Fibroblast of skin of right quadriceps (primary cell): ENCODE data around the gene ATP6V0A4.
"Not testable (repeated sequence)": the region's sequence is repeated elsewhere in the genome, so short reads cannot be mapped to it uniquely, and the experiment has no call there.

Experiments used
- DNase-seq: peaks from one replicate; pipeline ENCODE4 v3.0.0-alpha.2; 2013

ATP6V0A4 gene

GRCh38 chr7:138801256-138801655, 3.3 kb upstream of the ATP6V0A4 start:
- no peak for DNase-seq

GRCh38 chr7:138799336-138800000, 1.5 kb upstream of the ATP6V0A4 start:
- DNase-seq: no peak

GRCh38 chr7:138798836-138799235, 840 bp upstream of the ATP6V0A4 start:
- DNase-seq: no peak

GRCh38 chr7:138797046-138797445, 950 bp downstream of the ATP6V0A4 start:
- DNase-seq: not testable (repeated sequence)

- DNase-seq: no peak
These were observed 1.9 kb downstream of the ATP6V0A4 start for GRCh38 chr7:138796038-138796615.

- DNase-seq: no peak
These were observed 12.2 kb downstream of the ATP6V0A4 start for GRCh38 chr7:138785587-138786437.

GRCh38 chr7:138784692-138785091, 13.3 kb downstream of the ATP6V0A4 start:
- no peak for DNase-seq

- no peak for DNase-seq
These were observed 17.0 kb downstream of the ATP6V0A4 start for GRCh38 chr7:138781004-138781403.

GRCh38 chr7:138776166-138776833, 21.7 kb downstream of the ATP6V0A4 start:
- DNase-seq: no peak

- no peak for DNase-seq
These were observed 24.2 kb downstream of the ATP6V0A4 start for GRCh38 chr7:138773817-138774216.

- DNase-seq: no peak
These were observed 24.8 kb downstream of the ATP6V0A4 start for GRCh38 chr7:138773176-138773575.

GRCh38 chr7:138770904-138771303, 27.1 kb downstream of the ATP6V0A4 start:
- DNase-seq: no peak

GRCh38 chr7:138768241-138768640, 29.8 kb downstream of the ATP6V0A4 start:
- DNase-seq: no peak

- DNase-seq: no peak
These were observed 41.3 kb downstream of the ATP6V0A4 start for GRCh38 chr7:138756591-138757242.

- no peak for DNase-seq
These were observed 42.0 kb downstream of the ATP6V0A4 start for GRCh38 chr7:138755842-138756590.

GRCh38 chr7:138755331-138755747, 42.7 kb downstream of the ATP6V0A4 start:
- DNase-seq: no peak

- no peak for DNase-seq
These were observed 44.4 kb downstream of the ATP6V0A4 start for GRCh38 chr7:138753610-138754009.

- no peak for DNase-seq
These were observed 44.9 kb downstream of the ATP6V0A4 start for GRCh38 chr7:138753150-138753518.

GRCh38 chr7:138752518-138753149, 45.4 kb downstream of the ATP6V0A4 start:
- DNase-seq: no peak

GRCh38 chr7:138750901-138751464, 47.0 kb downstream of the ATP6V0A4 start:
- no peak for DNase-seq

- DNase-seq: no peak
These were observed 47.5 kb downstream of the ATP6V0A4 start for GRCh38 chr7:138750473-138750872.
